Measurements from ENCODE around the gene NECAP2. TPM values are rescaled to one million over a fixed set of nuclear protein-coding genes. Genes with fewer than 3 reads are reported as not detected.

The NECAP2 gene, protein sequence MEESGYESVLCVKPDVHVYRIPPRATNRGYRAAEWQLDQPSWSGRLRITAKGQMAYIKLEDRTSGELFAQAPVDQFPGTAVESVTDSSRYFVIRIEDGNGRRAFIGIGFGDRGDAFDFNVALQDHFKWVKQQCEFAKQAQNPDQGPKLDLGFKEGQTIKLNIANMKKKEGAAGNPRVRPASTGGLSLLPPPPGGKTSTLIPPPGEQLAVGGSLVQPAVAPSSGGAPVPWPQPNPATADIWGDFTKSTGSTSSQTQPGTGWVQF
- 162 and 187 TPM in 2 replicates for total RNA-seq

DNA sequence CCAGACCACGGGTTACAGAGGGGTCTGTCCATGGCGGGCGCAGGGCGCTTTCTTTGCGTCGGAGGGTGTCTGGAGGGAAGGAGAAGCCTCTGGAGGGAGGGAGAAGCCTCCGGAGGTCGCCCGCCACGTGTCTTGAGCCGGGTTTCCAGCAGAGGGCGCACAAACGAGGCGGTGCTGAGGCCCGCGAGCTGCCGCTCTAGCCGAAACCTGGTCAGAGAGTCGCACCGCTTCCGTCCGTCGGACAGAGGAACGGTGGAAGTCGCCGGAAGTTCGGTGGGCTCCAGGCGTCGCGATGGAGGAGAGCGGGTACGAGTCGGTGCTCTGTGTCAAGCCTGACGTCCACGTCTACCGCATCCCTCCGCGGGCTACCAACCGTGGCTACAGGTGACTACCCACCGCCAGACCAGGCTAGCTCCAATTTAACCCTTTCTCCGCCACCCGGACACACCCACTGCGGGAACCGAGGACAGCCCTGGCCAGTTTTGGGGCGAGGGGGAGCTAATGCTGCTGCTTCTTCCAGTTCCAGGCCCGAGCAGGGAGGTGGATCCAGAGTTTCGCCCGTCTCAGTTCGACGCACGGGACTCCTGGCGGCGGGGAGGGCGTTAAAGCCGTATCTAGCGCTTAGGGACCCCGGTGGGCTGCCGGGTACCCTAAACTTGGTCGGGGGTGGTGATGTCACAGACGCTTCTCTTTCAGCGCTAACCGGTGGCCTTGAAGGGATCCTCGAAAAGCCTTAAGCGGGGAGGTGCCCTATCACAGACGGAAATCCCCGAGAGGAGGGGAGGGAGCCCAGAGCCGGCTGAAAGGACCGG is at the start of gene NECAP2:
Gene NECAP2 (plus strand): TSS at position 255 of the 812 bp plus-strand sequence. CDS start 38 bp downstream, at position 293.
- DNase-seq (ENCODE audit: low read depth, low spot score): peak; percentile 73

DNA sequence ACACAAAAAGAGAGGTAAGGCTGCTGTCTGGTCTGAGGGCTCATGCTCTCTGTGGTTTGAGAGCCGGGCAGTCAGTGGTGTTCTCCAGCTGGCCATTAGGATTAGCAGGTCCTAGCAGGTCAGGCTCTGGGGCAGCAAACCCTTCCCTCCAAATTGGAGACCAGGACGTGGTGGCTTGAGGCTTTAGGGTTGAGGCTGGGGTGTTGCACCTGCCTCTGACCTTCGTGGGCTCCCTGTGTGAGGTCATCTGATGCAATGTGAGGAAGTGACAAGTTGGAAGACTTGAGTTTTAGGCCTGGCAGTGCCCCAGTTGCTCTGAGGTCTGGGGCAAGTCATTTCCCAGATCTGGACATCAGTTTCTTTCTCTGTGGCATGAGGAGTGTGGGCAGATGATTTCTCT is 49.1 kb upstream of the NECAP2 start:
- no peak for DNase-seq (ENCODE audit: low read depth, low spot score)

DNA sequence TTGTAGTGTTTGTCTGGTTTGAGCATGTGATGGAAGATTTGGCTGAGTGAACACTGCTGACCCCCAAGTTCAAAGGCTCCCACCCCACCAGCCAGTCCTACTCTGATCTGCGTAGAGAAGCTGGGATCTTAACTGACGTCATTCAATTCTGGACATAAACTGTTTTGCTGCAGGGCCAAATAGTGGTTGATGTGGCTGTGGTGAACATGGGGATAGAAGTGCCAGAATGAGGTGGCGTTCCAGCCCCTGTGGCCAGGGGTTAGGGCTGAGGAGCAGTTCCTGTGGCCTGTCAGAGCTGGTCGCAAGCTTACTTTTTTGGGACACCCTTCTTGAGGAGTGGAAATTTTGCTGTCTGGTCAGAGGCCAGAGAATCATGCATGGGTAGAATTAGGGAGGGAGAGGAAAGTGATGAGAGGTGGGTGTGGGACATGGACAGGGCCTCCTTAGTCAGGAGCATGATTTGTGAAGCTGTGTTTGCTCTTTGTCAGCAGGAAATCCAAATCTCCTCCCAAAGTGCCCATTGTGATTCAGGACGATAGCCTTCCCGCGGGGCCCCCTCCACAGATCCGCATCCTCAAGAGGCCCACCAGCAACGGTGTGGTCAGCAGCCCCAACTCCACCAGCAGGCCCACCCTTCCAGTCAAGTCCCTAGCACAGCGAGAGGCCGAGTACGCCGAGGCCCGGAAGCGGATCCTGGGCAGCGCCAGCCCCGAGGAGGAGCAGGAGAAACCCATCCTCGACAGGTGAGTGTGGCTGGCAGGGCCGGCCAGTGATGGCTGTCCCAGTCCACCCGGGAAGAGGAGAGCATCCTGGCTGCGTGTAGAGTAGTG is 47.6 kb upstream of the NECAP2 start:
- no peak for DNase-seq (ENCODE audit: low read depth, low spot score)

DNA sequence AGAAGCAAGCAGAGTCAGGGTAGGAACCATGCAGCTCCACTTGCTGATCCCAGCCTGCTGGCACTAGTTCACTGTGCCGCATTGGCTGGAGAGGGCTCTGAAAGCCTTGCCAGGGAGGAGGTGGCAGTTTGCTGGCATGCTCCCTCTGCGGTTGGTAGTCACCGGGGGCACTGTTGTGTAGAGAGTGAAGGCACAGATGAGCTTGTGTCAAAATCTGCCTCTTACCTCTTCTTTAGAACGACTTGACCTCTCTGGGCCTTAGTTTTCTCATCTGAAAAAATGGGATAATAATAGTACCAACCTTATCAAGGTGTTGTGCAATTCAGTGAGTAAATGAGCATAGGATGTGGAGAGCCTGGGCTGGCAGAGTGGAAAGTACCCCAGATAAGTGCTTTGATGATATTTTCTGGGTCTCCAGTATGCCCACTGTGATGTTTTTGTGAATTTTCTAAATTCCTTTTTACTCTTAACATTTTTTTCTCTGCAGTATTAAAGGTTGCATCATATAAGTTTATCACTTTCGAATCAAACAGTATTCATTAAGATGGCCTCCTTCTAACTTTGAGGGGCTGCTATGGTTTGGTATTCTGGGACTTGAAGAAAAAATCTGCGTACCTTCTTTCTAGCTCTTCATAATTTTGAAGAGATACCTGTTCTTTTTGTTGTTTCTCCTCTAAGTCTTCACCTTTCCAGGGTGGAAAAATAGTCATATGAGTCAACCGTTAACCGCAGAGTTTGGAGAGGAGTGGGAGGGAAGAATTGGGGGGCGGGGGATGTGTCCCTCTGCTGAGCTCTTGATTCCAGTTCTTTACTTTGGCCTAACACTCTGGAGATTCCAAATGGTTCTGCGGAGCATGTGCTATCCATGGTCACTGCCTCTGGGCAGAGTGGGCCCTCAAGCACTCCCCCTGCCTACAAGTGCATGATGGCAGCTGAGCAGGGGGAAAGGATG is 46.7 kb upstream of the NECAP2 start:
- DNase-seq (ENCODE audit: low read depth, low spot score): no peak

DNA sequence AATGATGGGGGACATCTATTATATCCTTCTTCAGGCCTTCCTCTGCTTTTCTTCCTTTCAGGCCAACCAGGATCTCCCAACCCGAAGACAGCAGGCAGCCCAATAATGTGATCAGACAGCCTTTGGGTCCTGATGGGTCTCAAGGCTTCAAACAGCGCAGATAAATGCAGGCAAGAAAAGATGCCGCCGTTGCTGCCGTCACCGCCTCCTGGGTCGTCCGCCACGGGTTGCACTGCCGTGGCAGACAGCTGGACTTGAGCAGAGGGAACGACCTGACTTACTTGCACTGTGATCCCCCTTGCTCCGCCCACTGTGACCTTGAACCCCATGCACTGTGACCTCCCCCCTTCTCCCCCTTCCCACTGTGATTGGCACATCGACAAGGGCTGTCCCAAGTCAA is 45.5 kb upstream of the NECAP2 start:
- no peak for DNase-seq (ENCODE audit: low read depth, low spot score)

DNA sequence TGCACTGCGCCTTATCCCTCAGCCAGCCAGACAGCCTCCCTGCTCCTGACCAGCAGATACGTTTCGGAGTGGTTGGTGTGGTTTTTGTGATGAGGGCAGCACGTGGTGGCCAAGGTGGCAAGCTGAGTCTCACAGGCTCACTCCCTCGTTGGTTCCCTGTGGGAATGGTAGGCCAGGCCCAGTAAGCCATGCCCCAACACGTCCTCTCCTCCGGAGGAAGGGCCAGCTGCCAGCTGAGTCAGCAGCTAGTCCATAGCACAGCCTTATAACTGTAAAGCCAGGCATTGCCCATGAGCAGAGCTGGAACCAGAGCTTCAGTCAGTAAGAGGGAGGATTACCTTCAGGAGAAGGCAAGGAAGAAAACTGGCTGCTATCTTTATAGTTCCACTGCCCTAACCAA is 43.9 kb upstream of the NECAP2 start:
- peak; percentile 39 for DNase-seq (ENCODE audit: low read depth, low spot score)

DNA sequence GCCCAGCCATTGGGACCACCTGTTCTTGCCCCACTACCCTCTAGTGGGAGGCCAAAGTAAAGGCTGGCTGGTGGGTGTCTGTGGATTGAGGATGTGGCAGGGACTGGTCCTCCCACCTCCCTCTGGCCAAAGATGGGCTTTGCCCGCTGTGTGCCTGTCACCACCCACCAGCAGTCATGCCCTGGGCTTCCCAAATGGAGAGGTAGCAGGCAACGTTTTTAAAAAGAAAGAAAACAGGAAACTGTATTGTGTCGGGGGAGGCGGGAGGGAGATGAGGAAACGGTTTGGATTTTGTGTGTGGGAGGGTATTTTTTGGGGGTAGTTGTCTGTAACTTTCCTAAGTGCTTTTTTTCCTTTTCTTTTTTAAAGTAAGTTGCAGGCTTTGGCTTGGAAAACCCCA is 43.4 kb upstream of the NECAP2 start:
- no peak for DNase-seq (ENCODE audit: low read depth, low spot score)

DNA sequence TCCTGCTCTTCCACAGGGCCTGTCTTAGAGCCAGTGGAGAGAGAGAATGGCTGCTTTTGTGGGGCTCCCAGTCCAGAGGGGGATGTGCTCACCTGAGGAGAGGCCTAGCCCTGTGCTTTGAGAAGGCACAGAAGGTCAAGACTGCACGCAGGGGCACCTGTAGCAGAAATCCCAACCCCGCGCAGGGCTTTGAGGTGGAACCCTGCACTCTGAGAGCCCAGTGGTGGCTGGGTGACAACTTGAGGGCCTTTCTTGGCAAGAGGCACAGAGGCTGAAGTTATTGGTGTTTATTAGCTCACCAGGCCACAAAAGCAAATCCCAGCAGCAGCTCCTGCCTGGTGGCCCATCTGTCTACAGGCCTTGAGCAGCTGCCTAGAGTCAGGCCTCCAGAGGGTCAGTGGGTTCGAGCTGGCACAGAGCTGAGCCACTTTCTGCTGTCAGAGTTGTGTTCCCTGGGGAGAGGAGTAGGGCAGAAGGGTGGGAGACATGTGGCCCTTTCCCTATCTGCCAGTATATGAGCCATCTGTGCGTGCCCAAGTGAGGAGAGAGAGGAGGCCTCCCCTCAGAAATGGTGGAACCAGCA is 42.1 kb upstream of the NECAP2 start:
- no peak for DNase-seq (ENCODE audit: low read depth, low spot score)

DNA sequence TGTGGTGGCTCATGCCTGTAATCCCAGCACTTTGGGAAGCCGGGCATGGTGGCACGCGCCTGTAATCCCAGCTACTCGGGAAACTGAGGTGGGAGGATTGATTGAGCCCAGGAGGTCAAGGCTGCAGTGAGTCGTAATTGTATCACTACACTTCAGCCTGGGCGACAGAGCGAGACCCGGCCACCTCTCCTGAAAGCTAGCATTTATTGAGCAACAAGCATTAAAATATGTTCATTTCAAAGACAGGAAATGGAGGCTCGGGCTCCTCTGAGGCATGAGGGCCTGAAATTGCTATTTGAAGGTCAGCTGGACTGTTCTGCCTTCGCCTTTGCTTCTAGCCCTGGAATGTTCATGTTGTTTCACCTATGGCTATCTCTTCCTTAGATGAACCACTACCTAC is 37.8 kb upstream of the NECAP2 start:
- no peak for DNase-seq (ENCODE audit: low read depth, low spot score)

DNA sequence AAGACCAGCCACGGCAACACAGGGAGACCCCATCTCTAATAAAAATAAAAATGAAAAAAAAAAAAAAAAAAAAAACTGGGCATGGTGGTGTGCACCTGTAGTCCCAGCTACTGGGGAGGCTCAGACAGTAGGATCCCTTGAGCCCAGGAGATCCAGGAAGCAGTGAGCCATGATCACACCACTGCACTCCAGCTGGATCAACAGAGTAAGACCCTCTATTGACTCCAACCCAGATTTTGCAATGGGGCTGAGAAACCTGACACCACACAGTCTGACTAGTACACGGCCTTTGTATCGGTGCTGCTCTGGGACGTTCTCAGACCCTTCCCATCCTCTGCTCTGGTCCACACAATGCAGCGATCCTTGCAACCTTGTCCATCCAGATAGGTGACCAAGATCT is 35.1 kb upstream of the NECAP2 start:
- no peak for DNase-seq (ENCODE audit: low read depth, low spot score)

DNA sequence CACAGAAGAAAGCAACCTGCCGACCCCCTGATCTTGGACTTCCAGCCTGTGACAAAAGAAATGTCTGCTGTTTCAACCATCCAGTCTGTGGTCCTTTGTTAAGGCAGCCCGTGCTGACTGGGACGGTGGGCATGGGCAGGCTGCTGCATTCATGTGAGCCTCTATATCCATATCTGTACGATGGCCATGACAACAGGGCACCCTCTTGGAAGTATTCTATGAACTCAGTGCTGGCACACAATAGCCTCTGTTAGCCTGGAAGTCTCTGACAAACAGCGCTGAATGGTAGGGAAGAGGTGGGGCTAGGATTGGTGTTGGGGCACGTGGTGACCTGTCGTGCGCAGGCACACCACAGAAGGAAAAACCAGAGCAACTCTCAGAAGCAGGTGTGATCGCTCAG is 33.7 kb upstream of the NECAP2 start:
- DNase-seq (ENCODE audit: low read depth, low spot score): no peak

DNA sequence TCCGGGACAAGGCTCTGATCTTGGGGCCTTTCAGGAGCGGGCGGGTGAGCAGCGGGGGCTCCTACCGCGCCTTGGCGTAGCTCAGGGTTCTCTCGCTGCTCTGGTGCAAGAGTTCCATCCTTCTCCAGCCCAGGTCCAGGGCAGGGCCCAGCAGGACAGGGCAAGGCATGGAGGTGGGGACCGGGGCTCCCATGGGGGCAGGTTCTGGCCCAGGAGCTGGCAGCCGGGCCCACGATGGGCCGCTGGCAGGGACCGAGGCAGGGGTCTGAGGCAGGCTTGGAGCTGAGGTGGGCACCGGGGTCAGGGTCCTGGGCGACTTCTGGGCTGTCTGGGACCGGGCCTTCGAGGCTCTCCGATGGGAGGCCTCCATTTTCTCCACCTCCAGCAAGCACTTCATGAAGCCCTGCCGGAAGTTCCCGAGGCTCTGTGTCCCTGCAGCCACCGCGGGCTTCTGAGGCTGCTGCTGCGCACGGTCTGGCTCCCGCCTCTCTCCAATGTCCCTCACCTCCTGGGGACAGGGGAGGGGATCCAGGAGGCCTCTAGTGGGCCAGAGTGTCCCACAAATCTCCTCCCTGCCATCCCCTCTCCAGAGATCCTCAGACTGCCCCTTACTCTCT is 30.9 kb upstream of the NECAP2 start:
- no peak for DNase-seq (ENCODE audit: low read depth, low spot score)

DNA sequence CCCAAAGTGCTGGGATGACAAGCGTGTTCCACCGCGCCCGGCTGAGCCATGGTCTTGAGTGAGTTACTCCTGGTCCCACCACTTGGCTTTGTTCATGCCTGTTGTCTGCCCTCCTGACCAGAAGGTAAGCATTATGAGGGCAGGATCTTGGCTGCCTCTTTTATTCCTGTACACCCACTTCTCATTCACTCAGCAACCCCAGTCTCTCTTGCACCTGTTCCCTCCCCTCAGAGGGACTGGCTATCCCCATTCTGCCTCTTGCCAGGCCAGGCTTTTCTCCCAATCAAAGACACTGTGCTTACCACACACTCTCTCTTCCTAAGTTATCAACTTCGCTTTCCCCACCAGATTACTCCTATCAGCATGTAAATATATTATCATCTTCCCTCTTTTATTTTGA is 29.7 kb upstream of the NECAP2 start:
- DNase-seq (ENCODE audit: low read depth, low spot score): no peak

DNA sequence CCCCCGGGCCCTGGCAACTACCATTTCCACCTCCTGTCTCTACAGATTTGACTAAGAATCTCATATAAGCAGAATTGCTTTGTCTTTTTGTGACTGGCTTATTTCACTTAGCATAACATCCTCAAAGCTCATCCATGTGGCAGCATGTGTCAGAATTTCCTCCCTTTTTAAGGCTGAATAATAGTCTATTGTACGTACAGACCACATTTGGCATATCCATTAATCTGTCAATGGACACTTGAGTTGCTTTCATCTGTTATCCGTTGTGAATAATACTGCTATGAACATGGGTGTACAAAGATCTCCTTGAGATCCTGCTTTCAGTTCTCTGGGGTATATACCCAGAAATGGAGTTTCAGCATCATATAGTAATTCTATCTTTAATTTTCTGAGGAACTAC is 27.3 kb upstream of the NECAP2 start:
- DNase-seq (ENCODE audit: low read depth, low spot score): no peak

DNA sequence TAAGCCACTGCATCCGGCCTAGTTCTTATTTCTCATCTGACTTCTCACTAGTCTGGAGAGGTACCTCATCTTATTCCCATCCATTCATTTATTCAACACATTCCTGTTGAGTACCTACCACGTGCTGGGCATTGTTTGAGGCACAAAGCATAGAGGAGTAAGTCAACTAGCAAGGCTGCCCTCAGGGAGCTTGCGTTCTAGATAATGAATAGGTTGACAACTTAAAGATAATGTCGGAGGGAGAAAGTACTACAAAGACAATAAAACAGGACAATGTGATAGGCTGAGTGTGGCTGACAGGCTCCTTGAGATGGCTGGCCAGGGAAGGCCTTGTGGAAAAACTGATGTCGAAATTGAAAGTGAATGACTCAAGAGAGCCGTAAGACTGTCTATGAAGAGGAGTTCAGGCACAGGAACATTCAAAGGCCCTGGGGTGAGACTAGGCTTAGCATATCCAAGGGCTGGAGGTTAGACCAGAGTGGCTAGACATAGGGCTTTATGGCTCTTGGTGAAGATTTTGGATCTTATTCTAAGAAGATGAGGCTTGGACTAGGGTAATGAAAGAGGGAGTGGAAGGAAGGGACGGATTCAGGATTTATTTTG is 21.6 kb upstream of the NECAP2 start:
- DNase-seq (ENCODE audit: low read depth, low spot score): no peak

DNA sequence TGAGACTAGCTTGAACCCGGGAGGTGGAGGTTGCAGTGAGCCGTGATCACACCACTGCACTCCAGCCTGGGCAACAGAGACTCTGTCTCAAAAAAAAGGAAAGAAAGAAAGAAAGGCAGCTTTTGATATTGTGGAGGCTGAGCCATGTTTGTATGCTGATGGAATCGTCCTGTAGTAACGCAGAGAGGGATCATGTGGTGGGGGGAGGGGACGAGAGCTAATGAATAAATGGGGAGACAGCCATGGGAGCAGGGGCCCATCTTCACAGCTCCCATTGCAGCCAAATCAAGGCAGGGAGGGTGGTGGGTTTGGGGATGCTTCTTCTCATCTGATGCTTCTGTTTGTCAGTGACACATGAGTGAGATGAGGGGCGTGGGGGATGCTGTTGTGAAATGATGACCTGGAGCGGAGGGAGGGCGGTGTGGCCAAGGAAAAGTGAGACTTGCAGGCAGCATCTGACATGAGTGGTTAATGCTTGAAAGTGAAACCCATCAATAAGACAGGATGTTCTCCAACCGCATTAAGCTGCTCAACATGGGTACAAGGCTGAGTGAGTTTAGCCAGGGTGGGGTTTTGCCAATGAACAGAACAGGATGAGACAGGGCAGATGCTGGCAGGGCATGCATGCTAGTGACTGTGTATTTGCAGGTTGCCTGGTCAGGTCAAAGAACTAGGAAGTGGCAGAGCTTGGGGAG is 20.0 kb upstream of the NECAP2 start:
- no peak for DNase-seq (ENCODE audit: low read depth, low spot score)

DNA sequence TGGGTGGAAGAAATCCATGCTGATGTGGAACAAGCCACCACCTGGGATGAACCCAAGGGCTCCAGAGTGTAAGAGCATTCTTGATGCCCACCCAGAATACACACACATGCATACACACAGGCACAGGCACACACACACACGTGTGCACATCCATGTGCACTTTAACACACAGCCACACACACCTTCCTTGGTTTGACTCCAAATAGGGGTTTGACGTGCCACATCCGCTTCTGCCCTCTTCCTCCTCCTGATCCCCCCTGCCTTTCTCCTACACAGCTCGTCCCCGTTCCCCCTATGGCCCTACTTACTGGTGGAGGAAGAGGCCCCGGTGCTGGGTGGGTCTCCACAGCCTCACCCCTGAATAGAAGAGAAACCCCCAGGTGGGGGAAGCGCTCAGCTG is 19.3 kb upstream of the NECAP2 start:
- no peak for DNase-seq (ENCODE audit: low read depth, low spot score)

DNA sequence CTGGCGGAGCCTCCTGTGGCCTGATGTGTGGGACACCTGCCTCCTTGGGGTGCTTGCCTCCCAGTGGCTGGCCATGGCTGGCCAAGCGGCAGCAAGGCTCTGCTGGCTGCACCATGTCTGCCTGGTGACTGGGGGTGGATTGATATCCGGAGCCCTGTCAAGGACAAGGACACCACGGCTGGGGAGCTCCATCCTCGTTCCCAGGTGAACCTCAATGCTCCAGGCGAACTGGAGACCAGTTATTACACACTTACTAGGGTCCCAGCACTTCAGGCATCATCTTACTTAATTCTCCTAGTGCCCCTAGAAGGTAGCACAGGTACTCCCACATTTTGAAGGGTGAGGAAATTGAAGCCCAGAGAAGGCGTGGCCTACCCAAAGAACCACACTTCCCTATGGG is 18.5 kb upstream of the NECAP2 start:
- no peak for DNase-seq (ENCODE audit: low read depth, low spot score)
